GM12865 (cell line): Measurements from ENCODE around the gene MAPK9.

Experiments used
- DNase-seq: peaks from one replicate; pipeline ENCODE4 v3.0.0; 2010; ENCODE audit warnings: low read depth
- H3K4me3 ChIP-seq: 2 replicates; pipeline ENCODE4 v1.5.1; 2011; ENCODE audit warnings: mild to moderate bottlenecking, low read depth, low read length, control low read depth
- TF ChIP-seq, protein P1 (sequence below): IDR thresholded peaks from 2 replicates; pipeline ENCODE4 v1.5.1; 2011; ENCODE audit warnings: low read length, control low read depth, low read depth, inconsistent platforms; ENCODE audit not compliant: insufficient read depth; ENCODE audit errors: missing control alignments

Gene MAPK9

DNA sequence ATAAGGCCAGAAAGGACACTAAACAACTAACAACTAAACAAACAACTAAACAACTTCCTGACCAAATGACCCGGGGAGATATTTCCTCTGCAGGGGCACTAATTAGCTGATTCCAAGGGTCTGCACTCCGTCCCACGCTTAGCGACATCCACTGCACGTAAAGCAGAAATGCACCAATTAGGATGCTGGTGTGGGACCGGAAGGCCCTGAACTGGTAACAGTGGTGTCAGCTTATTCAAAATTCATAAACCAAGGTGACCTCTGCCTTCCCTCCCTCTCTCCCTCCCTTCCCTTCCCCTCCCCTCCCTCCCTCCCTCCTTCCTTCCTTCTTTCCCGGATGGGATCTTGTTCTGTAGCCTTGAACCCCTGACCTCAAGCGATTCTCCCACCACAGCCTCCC lies 92.5 kb downstream of the MAPK9 start:
- TF ChIP-seq, protein P1, sequence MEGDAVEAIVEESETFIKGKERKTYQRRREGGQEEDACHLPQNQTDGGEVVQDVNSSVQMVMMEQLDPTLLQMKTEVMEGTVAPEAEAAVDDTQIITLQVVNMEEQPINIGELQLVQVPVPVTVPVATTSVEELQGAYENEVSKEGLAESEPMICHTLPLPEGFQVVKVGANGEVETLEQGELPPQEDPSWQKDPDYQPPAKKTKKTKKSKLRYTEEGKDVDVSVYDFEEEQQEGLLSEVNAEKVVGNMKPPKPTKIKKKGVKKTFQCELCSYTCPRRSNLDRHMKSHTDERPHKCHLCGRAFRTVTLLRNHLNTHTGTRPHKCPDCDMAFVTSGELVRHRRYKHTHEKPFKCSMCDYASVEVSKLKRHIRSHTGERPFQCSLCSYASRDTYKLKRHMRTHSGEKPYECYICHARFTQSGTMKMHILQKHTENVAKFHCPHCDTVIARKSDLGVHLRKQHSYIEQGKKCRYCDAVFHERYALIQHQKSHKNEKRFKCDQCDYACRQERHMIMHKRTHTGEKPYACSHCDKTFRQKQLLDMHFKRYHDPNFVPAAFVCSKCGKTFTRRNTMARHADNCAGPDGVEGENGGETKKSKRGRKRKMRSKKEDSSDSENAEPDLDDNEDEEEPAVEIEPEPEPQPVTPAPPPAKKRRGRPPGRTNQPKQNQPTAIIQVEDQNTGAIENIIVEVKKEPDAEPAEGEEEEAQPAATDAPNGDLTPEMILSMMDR, result no peak
- no peak overlapping the region for H3K4me3 ChIP-seq
- DNase-seq, result no peak

- H3K4me3 ChIP-seq, result no peak overlapping the region
- DNase-seq, result no peak
- TF ChIP-seq, protein P1, result no peak
Observed at GRCh38 chr5:180198208-180198607, 93.7 kb downstream of the MAPK9 start.

DNA sequence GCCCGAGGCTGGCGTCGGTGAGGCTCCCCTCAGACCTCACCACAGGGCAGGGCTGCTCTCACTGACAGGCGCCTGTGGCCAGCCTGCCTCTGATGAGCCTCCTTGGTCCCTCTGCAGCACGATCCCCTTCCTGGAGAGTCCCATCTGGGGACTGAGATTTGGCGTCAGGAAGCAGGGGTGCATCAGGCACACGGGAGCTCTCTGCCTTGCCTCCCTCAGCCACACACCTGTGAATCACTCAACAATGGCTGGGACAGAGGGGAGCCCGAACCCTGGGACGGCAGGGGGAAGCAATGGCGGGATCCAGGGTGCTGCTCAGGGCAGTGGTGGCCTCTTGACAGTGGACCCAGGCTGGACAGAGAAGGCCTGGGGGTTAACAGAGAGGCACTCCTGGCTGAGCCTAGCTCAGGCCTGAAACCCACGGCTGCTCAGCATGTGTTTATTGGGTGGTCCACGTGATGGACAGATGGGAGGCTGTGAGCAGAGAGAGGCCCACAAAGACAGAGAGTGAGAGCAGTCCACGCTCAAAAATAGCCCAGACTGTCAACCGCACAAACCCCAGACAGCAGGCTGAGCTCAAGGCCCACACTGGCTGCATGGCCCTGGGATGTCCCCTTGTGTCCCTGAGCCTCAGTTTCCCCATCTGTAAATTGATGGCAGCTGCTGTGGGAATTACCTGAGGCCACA lies 94.7 kb downstream of the MAPK9 start:
- TF ChIP-seq, protein P1, result no peak
- no peak for DNase-seq
- H3K4me3 ChIP-seq, result no peak overlapping the region

DNA sequence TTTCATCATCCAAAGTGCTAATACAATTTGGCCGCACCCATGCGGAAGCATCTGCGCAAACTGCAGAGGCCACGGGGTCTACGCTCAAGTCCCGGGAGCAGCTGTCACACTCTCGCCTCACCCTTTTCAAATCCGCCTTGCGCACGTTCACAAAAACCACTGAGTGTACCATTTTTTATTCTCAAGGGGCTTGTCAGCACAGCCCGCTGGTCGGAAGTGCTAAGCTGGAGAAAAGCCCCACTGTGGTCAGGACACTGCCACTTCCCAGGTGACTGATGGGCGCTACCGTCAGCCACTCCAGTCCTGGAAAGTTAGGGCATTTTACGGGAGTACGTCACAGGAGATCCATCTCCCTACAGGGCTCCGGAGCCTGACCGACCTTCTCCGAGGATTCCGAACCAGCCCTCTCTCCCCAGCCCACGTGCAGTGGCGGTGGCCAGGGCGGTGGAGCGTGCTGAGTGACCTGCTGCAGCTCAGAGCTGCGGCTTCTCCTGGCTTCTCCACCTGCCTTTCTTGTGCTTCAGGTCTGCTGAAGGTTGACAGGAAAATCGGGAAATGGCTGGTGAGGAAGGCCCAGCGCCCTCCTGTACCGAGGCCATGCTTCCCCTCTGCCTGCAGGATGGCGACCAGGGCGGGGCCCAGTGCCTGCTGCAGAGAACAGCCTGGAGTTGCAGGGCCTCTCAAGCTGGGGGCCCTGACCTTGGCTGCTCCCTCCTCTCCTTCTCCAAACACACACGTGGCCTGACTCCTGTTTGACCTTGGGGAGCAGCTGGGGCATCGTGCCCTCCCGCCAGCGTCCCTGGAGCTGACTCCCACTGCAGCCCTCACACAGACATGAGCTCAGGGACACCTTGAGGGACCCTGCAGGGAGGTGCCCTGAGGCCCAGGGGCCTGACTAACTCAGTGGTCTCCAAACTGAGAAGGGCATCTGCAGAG lies 97.2 kb downstream of the MAPK9 start:
- H3K4me3 ChIP-seq, result no peak overlapping the region
- DNase-seq, result no peak
- TF ChIP-seq, protein P1, result no peak

DNA sequence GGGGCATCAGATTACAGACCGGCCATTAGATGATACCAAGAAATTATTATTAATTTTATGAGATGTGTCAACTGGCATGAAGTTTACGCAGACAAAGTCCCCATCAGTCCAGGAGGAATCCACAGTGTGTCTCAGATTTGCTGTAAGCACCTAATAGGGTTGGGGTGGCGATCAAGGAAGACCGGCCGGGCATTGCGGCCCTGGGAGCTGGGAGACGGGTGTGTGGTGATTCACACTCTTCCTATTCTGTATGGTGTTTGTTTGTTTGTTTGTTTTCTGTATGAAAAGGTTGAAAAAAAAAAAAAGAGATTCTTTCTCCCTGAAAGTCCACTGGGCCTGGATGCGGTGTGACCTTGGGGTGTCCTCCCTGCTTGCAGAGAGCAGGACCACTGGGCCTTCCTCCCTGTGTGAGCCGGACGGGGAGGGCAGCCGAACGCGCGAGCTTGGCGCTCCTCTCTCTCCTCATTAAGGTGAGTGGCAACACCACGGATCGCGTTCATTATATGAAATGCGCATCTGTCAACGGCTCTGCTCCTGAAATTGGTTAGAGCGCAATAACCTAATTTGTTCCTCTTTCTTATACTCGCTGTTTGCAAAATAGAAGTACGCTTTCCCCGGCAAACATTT lies 98.0 kb downstream of the MAPK9 start:
- DNase-seq, result no peak
- TF ChIP-seq, protein P1, result no peak
- H3K4me3 ChIP-seq, result no peak overlapping the region

- no peak overlapping the region for H3K4me3 ChIP-seq
Observed at GRCh38 chr5:180191716-180192115, 100.2 kb downstream of the MAPK9 start.

More at GRCh38 chr5:180191716-180192115, 100.2 kb downstream of the MAPK9 start:
- no peak for DNase-seq
- TF ChIP-seq, protein P1, result no peak
